OCI-LY1 (cell line): ENCODE measurements around the gene ERGIC1.
"Not testable (repeated sequence)": the region's sequence is repeated elsewhere in the genome, so short reads cannot be mapped to it uniquely, and the experiment has no call there.

Experiments used
- H2AFZ ChIP-seq: fragments of 200-600 bp; sonication (generic), shearing (Covaris generic); 2 replicates; pipeline ENCODE4 v1.6.0; 2014; ENCODE audit warnings: antibody characterized with exemption, mild to moderate bottlenecking, low read length
- H3F3A ChIP-seq: fragments of 200-600 bp; sonication (generic), shearing (Covaris generic); 2 replicates; pipeline ENCODE4 v1.6.0; 2014; ENCODE audit warnings: mild to moderate bottlenecking, antibody characterized with exemption, low read length, moderate library complexity; ENCODE audit not compliant: insufficient read depth
- H3K27ac ChIP-seq: fragments of 200-600 bp; sonication (generic); 2 replicates; pipeline ENCODE4 v1.5.1; 2014; ENCODE audit warnings: low read length, mixed run types, mild to moderate bottlenecking, low read depth; ENCODE audit not compliant: poor library complexity, severe bottlenecking
- H3K27me3 ChIP-seq: fragments of 200-600 bp; sonication (generic); 2 replicates; pipeline ENCODE4 v1.6.0; 2014; ENCODE audit warnings: antibody characterized with exemption, mild to moderate bottlenecking, low read length, moderate library complexity; ENCODE audit not compliant: insufficient read depth
- H3K36me3 ChIP-seq: fragments of 200-600 bp; sonication (generic); 2 replicates; pipeline ENCODE4 v1.6.1; 2014; ENCODE audit warnings: mild to moderate bottlenecking, antibody characterized with exemption, low read length, moderate library complexity, mixed read lengths; ENCODE audit not compliant: insufficient read depth
- H3K4me1 ChIP-seq: fragments of 200-600 bp; sonication (generic); 2 replicates; pipeline ENCODE4 v1.5.1; 2014; ENCODE audit warnings: mild to moderate bottlenecking, low read length, moderate library complexity; ENCODE audit not compliant: insufficient read depth, severe bottlenecking
- H3K4me2 ChIP-seq: fragments of 200-600 bp; sonication (generic), shearing (Covaris generic); 2 replicates; pipeline ENCODE4 v1.6.1; 2014; ENCODE audit warnings: low read length
- H3K4me3 ChIP-seq: fragments of 200-600 bp; sonication (generic); 2 replicates; pipeline ENCODE4 v1.5.1; 2014; ENCODE audit warnings: low read length, low read depth, mild to moderate bottlenecking, mixed read lengths; ENCODE audit not compliant: poor library complexity, severe bottlenecking
- H3K79me2 ChIP-seq: fragments of 200-600 bp; shearing (Covaris generic); 2 replicates; pipeline ENCODE4 v1.6.1; 2016; ENCODE audit warnings: mixed run types, low read length, mixed read lengths; ENCODE audit not compliant: insufficient read depth
- H3K9ac ChIP-seq: fragments of 200-600 bp; sonication (generic), shearing (Covaris generic); 2 replicates; pipeline ENCODE4 v1.6.1; 2014; ENCODE audit warnings: mild to moderate bottlenecking, low read length, mixed read lengths
- H3K9me2 ChIP-seq: fragments of 200-600 bp; sonication (generic), shearing (Covaris generic); 2 replicates; pipeline ENCODE4 v1.6.1; 2014; ENCODE audit warnings: low read depth, mild to moderate bottlenecking, low read length, mixed read lengths
- H3K9me3 ChIP-seq: fragments of 200-600 bp; shearing (Covaris generic); 2 replicates; pipeline ENCODE4 v1.6.1; 2014; ENCODE audit warnings: low read length, mixed read lengths
- H4K20me1 ChIP-seq: fragments of 200-600 bp; sonication (generic), shearing (Covaris generic); 2 replicates; pipeline ENCODE4 v1.6.0; 2016; ENCODE audit warnings: mild to moderate bottlenecking, low read length; ENCODE audit not compliant: insufficient read depth
- EZH2 ChIP-seq: fragments of 200-600 bp; sonication (generic), shearing (Covaris generic); IDR thresholded peaks from 2 replicates; pipeline ENCODE4 v1.8.0; 2017; ENCODE audit warnings: borderline replicate concordance, mixed run types, mild to moderate bottlenecking, antibody characterized with exemption, low read length, moderate library complexity, mixed read lengths
- TF ChIP-seq, protein P1 (sequence below): fragments of 200-600 bp; sonication (generic), shearing (Covaris generic); IDR thresholded peaks from 2 replicates; pipeline ENCODE4 v1.5.1; 2017; ENCODE audit warnings: mild to moderate bottlenecking, antibody characterized with exemption, low read length, moderate library complexity, mixed read lengths

Gene ERGIC1

DNA sequence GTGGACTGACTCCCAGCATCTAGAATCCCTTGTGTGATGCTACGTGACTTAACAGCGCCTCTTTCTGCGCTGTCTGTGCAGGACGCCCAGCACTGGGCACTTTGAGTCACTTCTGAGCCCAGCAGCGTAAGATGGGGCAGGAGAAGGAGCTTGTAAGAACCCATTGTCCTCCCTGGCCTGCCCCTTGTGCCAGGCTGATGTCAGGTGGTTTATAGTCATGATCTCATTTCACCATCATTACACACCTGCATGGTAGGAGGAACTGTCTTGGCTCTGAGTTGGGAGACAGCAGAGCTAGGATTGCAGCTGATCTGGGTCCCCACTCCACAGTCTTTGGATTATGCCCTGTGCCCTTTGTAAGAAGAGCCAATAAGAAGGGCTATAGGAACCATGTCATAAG is 12.2 kb downstream of the ERGIC1 start:
- Histone ChIP-seq H3K9me2 (no peaks in the 10 kb centered on the region), H3K79me2 (peaks cover 8% of the 10 kb centered on the region; the same call in 1 of the 2 replicates), H4K20me1 (no peaks in the 10 kb centered on the region), H2AFZ (no peak overlapping the region), H3K27me3 (no peaks in the 10 kb centered on the region), H3K27ac (no peak overlapping the region), H3K9ac (no peak overlapping the region), H3F3A (no peaks in the 10 kb centered on the region), H3K4me3 (no peak overlapping the region), H3K9me3 (no peaks in the 10 kb centered on the region), H3K4me2 (no peak overlapping the region), H3K4me1 (peaks cover 43% of the 10 kb centered on the region), H3K36me3 (peaks cover 8% of the 10 kb centered on the region; the same call in 1 of the 2 replicates)
- TF ChIP-seq EZH2 = no peak
- TF ChIP-seq, protein P1, sequence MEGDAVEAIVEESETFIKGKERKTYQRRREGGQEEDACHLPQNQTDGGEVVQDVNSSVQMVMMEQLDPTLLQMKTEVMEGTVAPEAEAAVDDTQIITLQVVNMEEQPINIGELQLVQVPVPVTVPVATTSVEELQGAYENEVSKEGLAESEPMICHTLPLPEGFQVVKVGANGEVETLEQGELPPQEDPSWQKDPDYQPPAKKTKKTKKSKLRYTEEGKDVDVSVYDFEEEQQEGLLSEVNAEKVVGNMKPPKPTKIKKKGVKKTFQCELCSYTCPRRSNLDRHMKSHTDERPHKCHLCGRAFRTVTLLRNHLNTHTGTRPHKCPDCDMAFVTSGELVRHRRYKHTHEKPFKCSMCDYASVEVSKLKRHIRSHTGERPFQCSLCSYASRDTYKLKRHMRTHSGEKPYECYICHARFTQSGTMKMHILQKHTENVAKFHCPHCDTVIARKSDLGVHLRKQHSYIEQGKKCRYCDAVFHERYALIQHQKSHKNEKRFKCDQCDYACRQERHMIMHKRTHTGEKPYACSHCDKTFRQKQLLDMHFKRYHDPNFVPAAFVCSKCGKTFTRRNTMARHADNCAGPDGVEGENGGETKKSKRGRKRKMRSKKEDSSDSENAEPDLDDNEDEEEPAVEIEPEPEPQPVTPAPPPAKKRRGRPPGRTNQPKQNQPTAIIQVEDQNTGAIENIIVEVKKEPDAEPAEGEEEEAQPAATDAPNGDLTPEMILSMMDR = no peak

DNA sequence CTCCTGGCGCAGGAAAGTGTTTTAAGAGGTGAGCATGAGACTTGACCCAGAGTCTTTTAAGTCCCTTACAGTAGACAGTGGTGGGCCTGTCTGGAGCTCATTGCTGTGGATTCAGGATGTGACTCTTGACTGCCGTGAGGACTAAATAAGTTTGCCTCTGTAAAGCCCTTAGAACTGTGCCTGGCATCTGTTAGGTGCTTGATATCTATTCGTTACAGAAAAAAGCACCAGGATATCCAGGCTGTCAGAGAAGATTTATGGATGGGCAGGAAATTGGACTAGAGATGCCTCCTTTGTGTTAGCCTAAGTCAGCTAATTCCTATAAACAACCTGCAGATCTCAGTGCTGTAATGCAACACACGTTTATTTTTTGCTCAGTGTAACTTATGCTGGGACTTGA is 12.6 kb downstream of the ERGIC1 start:
- H3K9me2 ChIP-seq = no peaks in the 10 kb centered on the region
- peaks cover 44% of the 10 kb centered on the region for H3K4me1 ChIP-seq
- no peak overlapping the region for H3K4me3 ChIP-seq
- H3K36me3 ChIP-seq = peaks cover 8% of the 10 kb centered on the region; the same call in 1 of the 2 replicates
- H3K27ac ChIP-seq = no peak overlapping the region
- peaks cover 8% of the 10 kb centered on the region; the same call in 1 of the 2 replicates for H3K79me2 ChIP-seq
- H4K20me1 ChIP-seq = no peaks in the 10 kb centered on the region
- H3K9me3 ChIP-seq = no peaks in the 10 kb centered on the region
- no peaks in the 10 kb centered on the region for H3K27me3 ChIP-seq
- H2AFZ ChIP-seq = no peak overlapping the region
- H3F3A ChIP-seq = no peaks in the 10 kb centered on the region
- TF ChIP-seq, protein P1 = no peak
- no peak for TF ChIP-seq EZH2
- H3K4me2 ChIP-seq = no peak overlapping the region
- no peak overlapping the region for H3K9ac ChIP-seq

DNA sequence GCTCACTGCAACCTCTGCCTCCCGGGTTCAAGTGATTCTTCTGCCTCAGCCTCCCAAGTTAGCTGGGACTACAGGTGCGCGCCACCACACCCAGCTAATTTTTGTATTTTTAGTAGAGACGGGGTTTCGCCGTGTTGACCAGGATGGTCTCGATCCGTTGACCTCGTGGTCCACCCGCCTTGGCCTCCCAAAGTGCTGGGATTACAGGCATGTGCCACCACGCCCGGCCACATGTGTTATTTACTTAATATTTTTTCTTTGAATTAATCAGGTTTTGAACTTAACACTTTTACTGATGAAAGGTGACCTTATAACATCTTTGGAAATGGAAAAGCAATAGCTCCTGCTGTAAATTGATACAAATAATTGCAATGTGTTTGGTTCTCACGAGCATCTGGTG is 13.5 kb downstream of the ERGIC1 start:
- not testable (repeated sequence) for H3K4me3 ChIP-seq, H3K9me2 ChIP-seq, H3K9me3 ChIP-seq, H3K27ac ChIP-seq, H3K36me3 ChIP-seq, H3F3A ChIP-seq, H2AFZ ChIP-seq, H3K4me2 ChIP-seq, H4K20me1 ChIP-seq, H3K27me3 ChIP-seq, H3K79me2 ChIP-seq, H3K9ac ChIP-seq
- H3K4me1 ChIP-seq = peaks cover 50% of the 10 kb centered on the region

DNA sequence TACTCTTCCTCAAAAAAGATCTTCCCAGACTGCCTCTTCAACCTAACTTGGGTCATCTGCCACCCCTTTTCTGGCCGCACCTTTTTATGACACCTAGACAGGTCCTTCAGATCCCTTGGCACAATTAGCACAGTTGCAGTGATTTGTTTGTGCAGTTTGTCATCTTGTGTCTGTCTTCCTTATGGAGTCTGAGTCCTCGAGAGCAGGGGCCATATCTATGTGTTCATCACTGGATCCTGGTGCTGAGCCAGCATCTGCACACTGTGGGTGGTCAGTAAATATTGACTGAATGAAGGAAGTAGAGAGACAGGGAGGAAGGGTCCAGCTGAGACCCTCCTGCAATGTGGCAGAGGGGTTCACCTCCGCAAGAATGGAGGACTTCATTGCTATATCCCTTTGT is 14.4 kb downstream of the ERGIC1 start:
- no peak for TF ChIP-seq EZH2
- TF ChIP-seq, protein P1 = no peak
- H3K4me1 ChIP-seq = peaks cover 50% of the 10 kb centered on the region
- H3F3A ChIP-seq = no peaks in the 10 kb centered on the region
- no peak overlapping the region for H3K9ac ChIP-seq
- H4K20me1 ChIP-seq = no peaks in the 10 kb centered on the region
- H3K27ac ChIP-seq = peak overlapping the region; percentile 80
- H3K79me2 ChIP-seq = peaks cover 8% of the 10 kb centered on the region; the same call in 1 of the 2 replicates
- H3K36me3 ChIP-seq = peaks cover 5% of the 10 kb centered on the region; the same call in 1 of the 2 replicates
- no peaks in the 10 kb centered on the region for H3K9me3 ChIP-seq
- H3K9me2 ChIP-seq = no peaks in the 10 kb centered on the region
- H2AFZ ChIP-seq = no peak overlapping the region
- no peak overlapping the region; the same call in 1 of the 2 replicates for H3K4me2 ChIP-seq
- H3K4me3 ChIP-seq = no peak overlapping the region
- no peaks in the 10 kb centered on the region for H3K27me3 ChIP-seq
